ENCODE results near the gene ITIH6. TPM values are rescaled to one million over a fixed set of nuclear protein-coding genes. Genes with fewer than 3 reads are reported as not detected.

ITIH6 gene, protein sequence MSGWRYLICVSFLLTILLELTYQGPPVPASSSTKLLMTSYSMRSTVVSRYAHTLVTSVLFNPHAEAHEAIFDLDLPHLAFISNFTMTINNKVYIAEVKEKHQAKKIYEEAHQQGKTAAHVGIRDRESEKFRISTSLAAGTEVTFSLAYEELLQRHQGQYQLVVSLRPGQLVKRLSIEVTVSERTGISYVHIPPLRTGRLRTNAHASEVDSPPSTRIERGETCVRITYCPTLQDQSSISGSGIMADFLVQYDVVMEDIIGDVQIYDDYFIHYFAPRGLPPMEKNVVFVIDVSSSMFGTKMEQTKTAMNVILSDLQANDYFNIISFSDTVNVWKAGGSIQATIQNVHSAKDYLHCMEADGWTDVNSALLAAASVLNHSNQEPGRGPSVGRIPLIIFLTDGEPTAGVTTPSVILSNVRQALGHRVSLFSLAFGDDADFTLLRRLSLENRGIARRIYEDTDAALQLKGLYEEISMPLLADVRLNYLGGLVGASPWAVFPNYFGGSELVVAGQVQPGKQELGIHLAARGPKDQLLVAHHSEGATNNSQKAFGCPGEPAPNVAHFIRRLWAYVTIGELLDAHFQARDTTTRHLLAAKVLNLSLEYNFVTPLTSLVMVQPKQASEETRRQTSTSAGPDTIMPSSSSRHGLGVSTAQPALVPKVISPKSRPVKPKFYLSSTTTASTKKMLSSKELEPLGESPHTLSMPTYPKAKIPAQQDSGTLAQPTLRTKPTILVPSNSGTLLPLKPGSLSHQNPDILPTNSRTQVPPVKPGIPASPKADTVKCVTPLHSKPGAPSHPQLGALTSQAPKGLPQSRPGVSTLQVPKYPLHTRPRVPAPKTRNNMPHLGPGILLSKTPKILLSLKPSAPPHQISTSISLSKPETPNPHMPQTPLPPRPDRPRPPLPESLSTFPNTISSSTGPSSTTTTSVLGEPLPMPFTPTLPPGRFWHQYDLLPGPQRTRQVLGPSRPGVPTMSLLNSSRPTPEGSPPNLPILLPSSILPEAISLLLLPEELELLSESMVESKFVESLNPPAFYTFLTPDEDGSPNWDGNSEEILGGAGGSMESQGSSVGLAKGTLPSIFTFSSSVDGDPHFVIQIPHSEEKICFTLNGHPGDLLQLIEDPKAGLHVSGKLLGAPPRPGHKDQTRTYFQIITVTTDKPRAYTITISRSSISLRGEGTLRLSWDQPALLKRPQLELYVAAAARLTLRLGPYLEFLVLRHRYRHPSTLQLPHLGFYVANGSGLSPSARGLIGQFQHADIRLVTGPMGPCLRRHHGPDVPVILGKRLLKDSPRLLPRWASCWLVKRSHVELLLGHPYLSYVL
- not detected for total RNA-seq

DNA sequence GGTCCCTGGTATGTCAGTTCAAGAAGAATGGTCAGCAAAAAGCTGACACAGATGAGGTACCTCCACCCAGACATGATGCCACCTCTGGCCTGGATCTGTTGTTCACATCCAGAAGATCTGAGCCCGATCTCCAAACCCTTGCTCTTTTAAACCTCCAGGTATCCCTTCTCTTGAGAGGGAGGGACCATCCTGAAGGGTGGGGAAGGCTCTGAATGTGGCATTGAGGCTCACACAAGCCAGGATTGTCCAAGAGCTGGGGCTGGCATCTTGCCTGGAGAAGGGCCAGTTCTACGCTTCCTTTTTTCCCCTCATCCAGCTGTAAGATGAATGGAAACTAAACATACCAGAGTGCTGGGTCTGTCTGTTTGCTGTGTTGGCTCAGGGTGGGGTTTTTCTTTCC is at the start of gene ITIH6:
Gene ITIH6 (minus strand): TSS at position 119 of the 400 bp plus-strand sequence. CDS start 45 bp downstream, at position 74.

DNA sequence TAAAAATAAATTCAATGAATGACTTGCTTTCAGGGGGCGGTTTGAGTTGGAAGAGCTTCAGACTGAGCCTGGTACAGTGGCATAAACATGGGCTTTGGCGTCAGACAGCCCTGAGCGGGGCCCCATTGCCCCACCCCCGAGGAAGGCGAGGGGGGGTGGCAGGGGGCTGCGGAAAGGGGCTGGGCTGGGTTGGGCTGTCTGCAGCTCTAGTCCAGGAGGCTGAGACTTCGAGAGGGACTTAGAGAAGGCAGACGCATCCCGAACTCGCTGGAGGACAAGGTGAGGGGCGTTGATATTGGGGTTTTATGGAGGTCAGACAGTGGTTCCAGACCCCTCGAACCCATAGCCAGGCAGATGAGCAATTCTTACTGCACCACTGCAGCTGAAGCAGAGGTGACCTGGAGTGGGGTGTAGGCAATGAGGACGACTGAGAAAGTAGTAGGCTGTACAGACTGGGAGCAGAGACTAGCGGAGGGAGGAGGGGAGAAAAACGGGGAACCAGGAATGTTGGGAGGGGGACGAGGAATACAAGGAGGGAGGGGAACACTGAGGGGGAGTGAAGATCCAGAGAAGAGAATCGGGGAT is 9.6 kb upstream of the ITIH6 start, which contains the start of gene MAGED2:
Gene MAGED2 (plus strand): TSS at position 222 of the 585 bp plus-strand sequence. CDS start 1,587 bp downstream, outside the sequence.

Small RNAs within 50 kb of the gene (small RNA-seq; reads per million reads assigned to genes)
- not detected for gene AL049732.1 (ENCODE audit: low replicate concordance)
- gene SNORA11 (ENCODE audit: low replicate concordance): 59.9 reads per million, percentile 95 among the genes with 10 or more reads in this experiment

Other genes starting within 250 kb of the ITIH6 start
- gene MAGED2, start 9.5 kb upstream of the ITIH6 start, total RNA-seq: 218 TPM
- 119 TPM for gene TRO, start 122.6 kb upstream of the ITIH6 start, total RNA-seq
- 0.31 TPM for gene PFKFB1, start 195.9 kb upstream of the ITIH6 start, total RNA-seq
- 2.2 TPM for gene APEX2, start 202.1 kb upstream of the ITIH6 start, total RNA-seq
- 16.0 TPM for gene ALAS2, start 232.7 kb upstream of the ITIH6 start, total RNA-seq